Measurements from ENCODE around the gene ZNF644.

ZNF644 gene

GRCh38 chr1:90987841-90988240, 34.0 kb downstream of the ZNF644 start:
- Histone ChIP-seq H3K4me1 (ENCODE audit: insufficient read depth, low read length) (no peaks in the 10 kb centered on the region), H3K9me3 (ENCODE audit: control insufficient read depth, insufficient read depth, low read length) (peaks cover 18% of the 10 kb centered on the region), H3K9ac (ENCODE audit: low read depth, low read length) (no peak overlapping the region), H3K36me3 (ENCODE audit: insufficient read depth, low read length) (peaks cover 2% of the 10 kb centered on the region; the same call in 1 of the 2 replicates)

- no peak overlapping the region for H3K9ac ChIP-seq (ENCODE audit: low read depth, low read length)
- peaks cover 18% of the 10 kb centered on the region for H3K9me3 ChIP-seq (ENCODE audit: control insufficient read depth, insufficient read depth, low read length)
- H3K4me1 ChIP-seq (ENCODE audit: insufficient read depth, low read length), result no peaks in the 10 kb centered on the region
- peaks cover 2% of the 10 kb centered on the region; the same call in 1 of the 2 replicates for H3K36me3 ChIP-seq (ENCODE audit: insufficient read depth, low read length)
Observed at GRCh38 chr1:90986953-90987352, 34.9 kb downstream of the ZNF644 start.

GRCh38 chr1:90977522-90977921, 44.3 kb downstream of the ZNF644 start:
- Histone ChIP-seq H3K36me3 (ENCODE audit: insufficient read depth, low read length) (peaks cover 9% of the 10 kb centered on the region; the same call in 1 of the 2 replicates), H3K9me3 (ENCODE audit: control insufficient read depth, insufficient read depth, low read length) (no peaks in the 10 kb centered on the region), H3K4me1 (ENCODE audit: insufficient read depth, low read length) (peaks cover 11% of the 10 kb centered on the region), H3K9ac (ENCODE audit: low read depth, low read length) (no peak overlapping the region)

GRCh38 chr1:90973897-90974798, 47.7 kb downstream of the ZNF644 start:
- H3K9me3 ChIP-seq (ENCODE audit: control insufficient read depth, insufficient read depth, low read length), result no peaks in the 10 kb centered on the region
- H3K36me3 ChIP-seq (ENCODE audit: insufficient read depth, low read length), result peaks cover 9% of the 10 kb centered on the region; the same call in 1 of the 2 replicates
- H3K4me1 ChIP-seq (ENCODE audit: insufficient read depth, low read length), result peaks cover 11% of the 10 kb centered on the region
- no peak overlapping the region for H3K9ac ChIP-seq (ENCODE audit: low read depth, low read length)

GRCh38 chr1:90970208-90970607, 51.6 kb downstream of the ZNF644 start:
- H3K36me3 ChIP-seq (ENCODE audit: insufficient read depth, low read length), result peaks cover 3% of the 10 kb centered on the region; the same call in 1 of the 2 replicates
- H3K4me1 ChIP-seq (ENCODE audit: insufficient read depth, low read length), result peaks cover 11% of the 10 kb centered on the region
- no peaks in the 10 kb centered on the region for H3K9me3 ChIP-seq (ENCODE audit: control insufficient read depth, insufficient read depth, low read length)

GRCh38 chr1:90969241-90969640, 52.6 kb downstream of the ZNF644 start:
- Histone ChIP-seq H3K9ac (ENCODE audit: low read depth, low read length) (no peak overlapping the region), H3K9me3 (ENCODE audit: control insufficient read depth, insufficient read depth, low read length) (no peaks in the 10 kb centered on the region), H3K36me3 (ENCODE audit: insufficient read depth, low read length) (peaks cover 3% of the 10 kb centered on the region; the same call in 1 of the 2 replicates), H3K4me1 (ENCODE audit: insufficient read depth, low read length) (peaks cover 7% of the 10 kb centered on the region)

More at GRCh38 chr1:90970208-90970607, 51.6 kb downstream of the ZNF644 start:
- no peak overlapping the region for H3K9ac ChIP-seq (ENCODE audit: low read depth, low read length)

- Histone ChIP-seq H3K9me3 (ENCODE audit: control insufficient read depth, insufficient read depth, low read length) (no peaks in the 10 kb centered on the region), H3K4me1 (ENCODE audit: insufficient read depth, low read length) (no peaks in the 10 kb centered on the region), H3K36me3 (ENCODE audit: insufficient read depth, low read length) (no peaks in the 10 kb centered on the region), H3K9ac (ENCODE audit: low read depth, low read length) (no peak overlapping the region)
Observed at GRCh38 chr1:90964444-90965035, 57.3 kb downstream of the ZNF644 start.

- H3K4me1 ChIP-seq (ENCODE audit: insufficient read depth, low read length), result no peaks in the 10 kb centered on the region
- H3K9me3 ChIP-seq (ENCODE audit: control insufficient read depth, insufficient read depth, low read length), result no peaks in the 10 kb centered on the region
- H3K9ac ChIP-seq (ENCODE audit: low read depth, low read length), result no peak overlapping the region
- no peaks in the 10 kb centered on the region for H3K36me3 ChIP-seq (ENCODE audit: insufficient read depth, low read length)
Observed at GRCh38 chr1:90963651-90964050, 58.2 kb downstream of the ZNF644 start.

- H3K36me3 ChIP-seq (ENCODE audit: insufficient read depth, low read length), result no peaks in the 10 kb centered on the region
- no peak overlapping the region for H3K9ac ChIP-seq (ENCODE audit: low read depth, low read length)
Observed at GRCh38 chr1:90963236-90963635, 58.6 kb downstream of the ZNF644 start.

GRCh38 chr1:90959352-90960206, 62.3 kb downstream of the ZNF644 start:
- no peak overlapping the region for H3K9ac ChIP-seq (ENCODE audit: low read depth, low read length)
- H3K4me1 ChIP-seq (ENCODE audit: insufficient read depth, low read length), result no peaks in the 10 kb centered on the region
- H3K9me3 ChIP-seq (ENCODE audit: control insufficient read depth, insufficient read depth, low read length), result no peaks in the 10 kb centered on the region
- no peaks in the 10 kb centered on the region for H3K36me3 ChIP-seq (ENCODE audit: insufficient read depth, low read length)

More at GRCh38 chr1:90963236-90963635, 58.6 kb downstream of the ZNF644 start:
- Histone ChIP-seq H3K9me3 (ENCODE audit: control insufficient read depth, insufficient read depth, low read length) (no peaks in the 10 kb centered on the region), H3K4me1 (ENCODE audit: insufficient read depth, low read length) (no peaks in the 10 kb centered on the region)

- Histone ChIP-seq H3K9me3 (ENCODE audit: control insufficient read depth, insufficient read depth, low read length) (no peaks in the 10 kb centered on the region), H3K4me1 (ENCODE audit: insufficient read depth, low read length) (no peaks in the 10 kb centered on the region), H3K9ac (ENCODE audit: low read depth, low read length) (no peak overlapping the region), H3K36me3 (ENCODE audit: insufficient read depth, low read length) (no peaks in the 10 kb centered on the region)
Observed at GRCh38 chr1:90957497-90957896, 64.3 kb downstream of the ZNF644 start.

GRCh38 chr1:90955769-90956168, 66.1 kb downstream of the ZNF644 start:
- H3K36me3 ChIP-seq (ENCODE audit: insufficient read depth, low read length), result no peaks in the 10 kb centered on the region
- H3K9me3 ChIP-seq (ENCODE audit: control insufficient read depth, insufficient read depth, low read length), result no peaks in the 10 kb centered on the region
- no peak overlapping the region for H3K9ac ChIP-seq (ENCODE audit: low read depth, low read length)
- peaks cover 8% of the 10 kb centered on the region; the same call in 1 of the 2 replicates for H3K4me1 ChIP-seq (ENCODE audit: insufficient read depth, low read length)

GRCh38 chr1:90952906-90953305, 68.9 kb downstream of the ZNF644 start:
- no peaks in the 10 kb centered on the region for H3K36me3 ChIP-seq (ENCODE audit: insufficient read depth, low read length)
- peaks cover 8% of the 10 kb centered on the region; the same call in 1 of the 2 replicates for H3K4me1 ChIP-seq (ENCODE audit: insufficient read depth, low read length)
- H3K9ac ChIP-seq (ENCODE audit: low read depth, low read length), result no peak overlapping the region
- no peaks in the 10 kb centered on the region for H3K9me3 ChIP-seq (ENCODE audit: control insufficient read depth, insufficient read depth, low read length)

- Histone ChIP-seq H3K4me1 (ENCODE audit: insufficient read depth, low read length) (peaks cover 8% of the 10 kb centered on the region; the same call in 1 of the 2 replicates), H3K9ac (ENCODE audit: low read depth, low read length) (no peak overlapping the region), H3K9me3 (ENCODE audit: control insufficient read depth, insufficient read depth, low read length) (no peaks in the 10 kb centered on the region), H3K36me3 (ENCODE audit: insufficient read depth, low read length) (no peaks in the 10 kb centered on the region)
Observed at GRCh38 chr1:90951009-90951408, 70.8 kb downstream of the ZNF644 start.

All from ES-I3 (cell line).